ENCODE measurements around the gene CAST. TPM values are rescaled to one million over a fixed set of nuclear protein-coding genes. Genes with fewer than 3 reads are reported as not detected.

Gene CAST
- total and polyA plus RNA-seq, 2 donors (not counting 3 experiments of a cell fraction or from before 2014, with no cell fraction given): 33.7 to 194 TPM

DNA sequence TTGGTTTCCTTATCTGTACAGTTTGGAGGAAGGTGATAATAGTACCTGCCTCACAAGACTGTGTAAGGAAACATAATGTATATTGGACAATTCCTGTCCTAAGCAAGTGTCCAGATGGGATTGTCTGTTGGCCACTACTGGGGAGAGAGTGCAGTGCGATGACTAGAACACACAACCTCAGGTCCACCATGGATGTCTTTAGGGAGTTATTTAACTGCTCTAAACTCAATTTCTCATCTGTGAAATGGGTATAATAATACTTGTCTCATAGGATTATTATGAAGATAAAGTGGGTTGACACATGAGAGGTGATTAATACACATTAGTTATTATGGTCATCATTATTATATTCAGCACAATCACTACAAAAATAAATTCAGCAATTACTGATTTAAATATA lies 63.1 kb downstream of the CAST start:
- Histone ChIP-seq H2AFZ (ENCODE audit: low read depth, low read length) (no peak overlapping the region), H3K36me3 (ENCODE audit: control insufficient read depth in 2 of 2, extremely low read depth in 1 of 2, insufficient read depth in 2 of 2, low read length in 2 of 2) (peaks cover 5% of the 10 kb centered on the region in 2 experiments), H4K20me1 (replicated peaks; ENCODE audit: control insufficient read depth, extremely low read depth, insufficient read depth, low read length) (no peaks in the 10 kb centered on the region), H3K9ac (replicated peaks; ENCODE audit: extremely low read depth, insufficient read depth, low read length) (no peak overlapping the region), H3K4me3 (replicated peaks in 1 of 3; ENCODE audit: insufficient read depth in 1 of 3, low read depth in 1 of 3, low read length in 3 of 3) (no peak overlapping the region), H3K27ac (ENCODE audit: insufficient read depth, low read depth, low read length) (no peak overlapping the region), H3K4me1 (ENCODE audit: control insufficient read depth, extremely low read depth, insufficient read depth, low read length) (no peaks in the 10 kb centered on the region), H3K4me2 (ENCODE audit: insufficient read depth, low read length) (no peak overlapping the region), H3K9me1 (replicated peaks; ENCODE audit: control insufficient read depth, extremely low read depth, insufficient read depth, low read length) (no peaks in the 10 kb centered on the region), H3K9me3 (replicated peaks; ENCODE audit: control insufficient read depth, insufficient read depth, low read length) (no peaks in the 10 kb centered on the region), H3K79me2 (ENCODE audit: control insufficient read depth, insufficient read depth, low read length) (peaks cover 17% of the 10 kb centered on the region), H3K27me3 (ENCODE audit: control insufficient read depth in 2 of 2, insufficient read depth in 2 of 2, low read length in 2 of 2) (no peaks in the 10 kb centered on the region)
- intact Hi-C loops (cut with micrococcal nuclease): no loop called here
- dilution Hi-C loops (cut with MboI; ENCODE audit: extremely low pct_ligation_motif_present, low sequenced_read_pairs): no loop called here
- POLR2A ChIA-PET: no interaction called here
- BruUV-seq (replicated peaks): no TSS peak
- FAIRE-seq (no peak), DNase-seq (ENCODE audit: low read depth, low spot score) (no peak)
- CTCF ChIA-PET: interaction anchor here (3.5 kb wide), 1 partner anchor 11 kb away, joined by 15 read pairs; no protein-coding TSS in a partner anchor
- TF ChIP-seq GATA2 (IDR thresholded peaks at IDR 0.05; ENCODE audit: insufficient read depth, insufficient read length, low read depth, low read length): no peak
- TF ChIP-seq MYC (IDR thresholded peaks at IDR 0.05; ENCODE audit: low read depth, low read length): no peak
- TF ChIP-seq, protein P1, sequence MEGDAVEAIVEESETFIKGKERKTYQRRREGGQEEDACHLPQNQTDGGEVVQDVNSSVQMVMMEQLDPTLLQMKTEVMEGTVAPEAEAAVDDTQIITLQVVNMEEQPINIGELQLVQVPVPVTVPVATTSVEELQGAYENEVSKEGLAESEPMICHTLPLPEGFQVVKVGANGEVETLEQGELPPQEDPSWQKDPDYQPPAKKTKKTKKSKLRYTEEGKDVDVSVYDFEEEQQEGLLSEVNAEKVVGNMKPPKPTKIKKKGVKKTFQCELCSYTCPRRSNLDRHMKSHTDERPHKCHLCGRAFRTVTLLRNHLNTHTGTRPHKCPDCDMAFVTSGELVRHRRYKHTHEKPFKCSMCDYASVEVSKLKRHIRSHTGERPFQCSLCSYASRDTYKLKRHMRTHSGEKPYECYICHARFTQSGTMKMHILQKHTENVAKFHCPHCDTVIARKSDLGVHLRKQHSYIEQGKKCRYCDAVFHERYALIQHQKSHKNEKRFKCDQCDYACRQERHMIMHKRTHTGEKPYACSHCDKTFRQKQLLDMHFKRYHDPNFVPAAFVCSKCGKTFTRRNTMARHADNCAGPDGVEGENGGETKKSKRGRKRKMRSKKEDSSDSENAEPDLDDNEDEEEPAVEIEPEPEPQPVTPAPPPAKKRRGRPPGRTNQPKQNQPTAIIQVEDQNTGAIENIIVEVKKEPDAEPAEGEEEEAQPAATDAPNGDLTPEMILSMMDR (IDR thresholded peaks at IDR 0.05; ENCODE audit: extremely low read depth in 1 of 2, insufficient read depth in 1 of 2, low read depth in 1 of 2, low read length in 2 of 2): no peak
- TF ChIP-seq FOS (IDR thresholded peaks at IDR 0.05; ENCODE audit: borderline replicate concordance, insufficient read depth, low read length): no peak

GRCh38 chr5:96726802-96727201 lies 64.6 kb downstream of the CAST start:
- dilution Hi-C loops (cut with MboI; ENCODE audit: extremely low pct_ligation_motif_present, low sequenced_read_pairs) (no loop called here), intact Hi-C loops (cut with micrococcal nuclease) (no loop called here)
- Histone ChIP-seq H3K9me3 (replicated peaks; ENCODE audit: control insufficient read depth, insufficient read depth, low read length) (no peaks in the 10 kb centered on the region), H3K27me3 (ENCODE audit: control insufficient read depth in 2 of 2, insufficient read depth in 2 of 2, low read length in 2 of 2) (no peaks in the 10 kb centered on the region), H3K9ac (replicated peaks; ENCODE audit: extremely low read depth, insufficient read depth, low read length) (no peak overlapping the region), H2AFZ (ENCODE audit: low read depth, low read length) (no peak overlapping the region), H3K79me2 (ENCODE audit: control insufficient read depth, insufficient read depth, low read length) (peaks cover 9% of the 10 kb centered on the region), H3K4me3 (replicated peaks in 1 of 3; ENCODE audit: insufficient read depth in 1 of 3, low read depth in 1 of 3, low read length in 3 of 3) (no peak overlapping the region), H3K4me2 (ENCODE audit: insufficient read depth, low read length) (no peak overlapping the region), H3K4me1 (ENCODE audit: control insufficient read depth, extremely low read depth, insufficient read depth, low read length) (no peaks in the 10 kb centered on the region), H3K9me1 (replicated peaks; ENCODE audit: control insufficient read depth, extremely low read depth, insufficient read depth, low read length) (no peaks in the 10 kb centered on the region), H3K27ac (ENCODE audit: insufficient read depth, low read depth, low read length) (no peak overlapping the region), H3K36me3 (ENCODE audit: control insufficient read depth in 2 of 2, extremely low read depth in 1 of 2, insufficient read depth in 2 of 2, low read length in 2 of 2) (peaks cover 5 to 9% of the 10 kb centered on the region in 2 experiments), H4K20me1 (replicated peaks; ENCODE audit: control insufficient read depth, extremely low read depth, insufficient read depth, low read length) (no peaks in the 10 kb centered on the region)
- no TSS peak for BruUV-seq (replicated peaks)
- POLR2A ChIA-PET: no interaction called here
- TF ChIP-seq MYC (IDR thresholded peaks at IDR 0.05; ENCODE audit: low read depth, low read length) (no peak), POLR2A (IDR thresholded peaks at IDR 0.05; ENCODE audit: low read depth, low read length) (no peak), GATA2 (IDR thresholded peaks at IDR 0.05; ENCODE audit: insufficient read depth, insufficient read length, low read depth, low read length) (no peak), FOS (IDR thresholded peaks at IDR 0.05; ENCODE audit: borderline replicate concordance, insufficient read depth, low read length) (no peak)
- CTCF ChIA-PET: interaction anchor here (4.1 kb wide), 1 partner anchor 112 kb away, joined by 31 read pairs; no protein-coding TSS in a partner anchor
- peak; percentile 4 for FAIRE-seq
- DNase-seq (ENCODE audit: low read depth, low spot score): no peak

Data from endothelial cell of umbilical vein (primary cell).